Bronchial epithelial cell (primary cell): ENCODE measurements around the gene RHOT2. TPM values are rescaled to one million over a fixed set of nuclear protein-coding genes. Genes with fewer than 3 reads are reported as not detected.

ENCODE experiments used
- DNase-seq: peaks from one replicate; pipeline ENCODE4 v3.0.0-alpha.2; 2010; ENCODE audit warnings: low read depth
- FAIRE-seq: peaks from 2 replicates; lab custom pipeline; 2011; peaks lifted over from hg19 to GRCh38; lab: Jason Lieb, UNC
- H3K27me3 ChIP-seq: 2 replicates; pipeline ENCODE4 v1.5.1; 2011; ENCODE audit warnings: low read length; ENCODE audit not compliant: control insufficient read depth, insufficient read depth
- H3K36me3 ChIP-seq: 2 replicates; pipeline ENCODE4 v1.5.1; 2011; ENCODE audit warnings: low read length; ENCODE audit not compliant: control insufficient read depth, insufficient read depth
- H3K4me3 ChIP-seq: 2 replicates; pipeline ENCODE4 v1.5.1; 2011; ENCODE audit warnings: mild to moderate bottlenecking, low read depth, low read length, control low read depth
- total RNA-seq: library from RNA; depleted of rRNA; stranded (reverse); fragments of >200 nt; gene quantifications from 2 replicates; pipeline ENCODE4 v1.2.1, GENCODE V29; 2014
- TF ChIP-seq, protein P1 (sequence below): IDR thresholded peaks from 2 replicates; pipeline ENCODE4 v1.5.1; 2011; ENCODE audit warnings: mild to moderate bottlenecking, moderate library complexity, low read length, control low read depth, inconsistent platforms; ENCODE audit not compliant: insufficient read depth, severe bottlenecking

Gene RHOT2
- total RNA-seq, 1 donor from 2014 or later, result 44.5 TPM

DNA sequence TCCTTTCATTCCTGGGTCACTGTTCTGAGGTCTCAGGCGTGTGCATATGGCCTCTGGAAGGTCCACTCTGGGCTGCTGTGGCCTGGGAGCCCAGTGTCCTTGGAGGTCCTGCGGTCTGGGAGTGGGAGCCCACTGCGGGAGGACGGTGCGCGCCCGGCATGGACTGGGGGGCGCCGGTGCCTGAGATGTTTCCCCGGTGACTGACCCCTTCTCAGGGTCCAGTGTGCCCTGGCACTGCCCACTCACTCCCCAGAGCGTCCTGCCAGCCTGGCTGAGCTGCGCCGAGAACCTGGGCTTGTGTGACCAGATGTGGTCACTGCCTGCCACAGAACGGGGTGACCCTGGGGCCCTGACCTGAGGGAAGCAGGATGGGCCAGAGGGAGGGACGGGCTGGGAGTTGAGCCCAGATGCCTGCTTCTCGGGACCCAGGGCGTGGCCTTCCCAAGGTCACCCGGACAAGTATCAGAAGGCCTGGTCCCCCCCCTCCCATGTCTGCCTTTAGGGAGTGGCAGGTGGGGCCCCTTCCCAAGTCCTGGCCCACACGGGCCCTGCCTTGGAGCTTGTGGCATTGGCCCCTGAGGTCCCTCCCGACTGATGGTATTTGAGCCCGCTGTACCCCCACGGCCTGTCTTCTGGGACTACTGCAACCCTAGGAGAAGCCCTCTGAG is 6.4 kb downstream of the RHOT2 start:
- H3K36me3 ChIP-seq, result peaks cover 31% of the 10 kb centered on the region
- FAIRE-seq (no peak), DNase-seq (no peak)
- H3K27me3 ChIP-seq, result no peaks in the 10 kb centered on the region
- TF ChIP-seq, protein P1, sequence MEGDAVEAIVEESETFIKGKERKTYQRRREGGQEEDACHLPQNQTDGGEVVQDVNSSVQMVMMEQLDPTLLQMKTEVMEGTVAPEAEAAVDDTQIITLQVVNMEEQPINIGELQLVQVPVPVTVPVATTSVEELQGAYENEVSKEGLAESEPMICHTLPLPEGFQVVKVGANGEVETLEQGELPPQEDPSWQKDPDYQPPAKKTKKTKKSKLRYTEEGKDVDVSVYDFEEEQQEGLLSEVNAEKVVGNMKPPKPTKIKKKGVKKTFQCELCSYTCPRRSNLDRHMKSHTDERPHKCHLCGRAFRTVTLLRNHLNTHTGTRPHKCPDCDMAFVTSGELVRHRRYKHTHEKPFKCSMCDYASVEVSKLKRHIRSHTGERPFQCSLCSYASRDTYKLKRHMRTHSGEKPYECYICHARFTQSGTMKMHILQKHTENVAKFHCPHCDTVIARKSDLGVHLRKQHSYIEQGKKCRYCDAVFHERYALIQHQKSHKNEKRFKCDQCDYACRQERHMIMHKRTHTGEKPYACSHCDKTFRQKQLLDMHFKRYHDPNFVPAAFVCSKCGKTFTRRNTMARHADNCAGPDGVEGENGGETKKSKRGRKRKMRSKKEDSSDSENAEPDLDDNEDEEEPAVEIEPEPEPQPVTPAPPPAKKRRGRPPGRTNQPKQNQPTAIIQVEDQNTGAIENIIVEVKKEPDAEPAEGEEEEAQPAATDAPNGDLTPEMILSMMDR, result no peak
- no peak overlapping the region for H3K4me3 ChIP-seq

DNA sequence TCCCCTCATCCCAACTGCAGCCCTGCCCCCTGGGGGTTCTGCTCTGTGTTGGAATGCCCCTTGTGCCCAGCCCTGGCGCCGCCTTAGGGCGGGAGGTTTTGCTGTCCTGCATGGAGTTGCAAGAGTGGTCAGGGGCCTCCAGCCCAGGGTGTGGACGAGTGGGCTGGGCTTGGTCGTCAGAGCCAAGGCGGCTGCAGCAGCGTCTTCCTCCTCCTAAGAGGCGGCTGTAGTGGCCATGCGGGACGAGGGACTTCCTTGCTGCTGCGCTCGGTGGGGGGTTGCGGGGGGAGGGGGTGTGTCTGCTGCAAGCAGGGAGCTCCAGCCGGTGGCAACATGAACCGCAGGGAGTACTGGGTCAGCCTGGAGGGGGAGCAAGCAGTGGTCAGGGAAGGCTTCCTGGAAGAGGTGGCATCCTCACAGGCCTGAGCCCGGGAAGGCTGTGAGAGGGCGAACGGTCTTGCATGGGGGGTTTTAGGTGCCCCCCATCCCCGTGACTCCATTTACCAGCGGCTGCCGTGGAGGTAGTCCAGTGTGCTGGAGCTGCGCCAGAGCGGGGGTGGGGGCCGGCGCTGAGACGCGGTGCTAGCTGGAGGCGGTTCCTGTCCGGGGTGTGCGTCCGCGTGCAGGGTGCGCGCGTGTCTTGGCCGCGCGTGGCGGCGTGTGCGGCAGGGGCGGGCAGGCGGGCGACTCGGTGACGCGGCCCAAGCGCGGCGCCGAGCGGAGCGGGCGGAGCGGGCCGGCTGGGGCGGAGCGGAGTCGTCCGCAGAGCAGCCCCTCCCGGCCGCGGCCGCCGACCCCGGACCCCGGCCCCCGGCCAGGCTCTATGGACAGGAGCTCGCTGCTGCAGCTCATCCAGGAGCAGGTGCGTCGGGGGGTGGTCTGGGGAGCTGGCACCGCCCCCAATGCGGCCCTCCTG is 7.3 kb downstream of the RHOT2 start, which contains the start of gene RHBDL1:
RHBDL1 (plus strand) TSS at position 704 of the 916 bp plus-strand sequence; CDS start at position 824, 120 bp downstream.
- peak within 1 kb of the TSS; percentile 30 for H3K4me3 ChIP-seq
- DNase-seq (no peak), FAIRE-seq (no peak)
- TF ChIP-seq, protein P1, result no peak
- H3K36me3 ChIP-seq, result peaks cover 24% of the 10 kb centered on the region
- no peaks in the 10 kb centered on the region for H3K27me3 ChIP-seq

DNA sequence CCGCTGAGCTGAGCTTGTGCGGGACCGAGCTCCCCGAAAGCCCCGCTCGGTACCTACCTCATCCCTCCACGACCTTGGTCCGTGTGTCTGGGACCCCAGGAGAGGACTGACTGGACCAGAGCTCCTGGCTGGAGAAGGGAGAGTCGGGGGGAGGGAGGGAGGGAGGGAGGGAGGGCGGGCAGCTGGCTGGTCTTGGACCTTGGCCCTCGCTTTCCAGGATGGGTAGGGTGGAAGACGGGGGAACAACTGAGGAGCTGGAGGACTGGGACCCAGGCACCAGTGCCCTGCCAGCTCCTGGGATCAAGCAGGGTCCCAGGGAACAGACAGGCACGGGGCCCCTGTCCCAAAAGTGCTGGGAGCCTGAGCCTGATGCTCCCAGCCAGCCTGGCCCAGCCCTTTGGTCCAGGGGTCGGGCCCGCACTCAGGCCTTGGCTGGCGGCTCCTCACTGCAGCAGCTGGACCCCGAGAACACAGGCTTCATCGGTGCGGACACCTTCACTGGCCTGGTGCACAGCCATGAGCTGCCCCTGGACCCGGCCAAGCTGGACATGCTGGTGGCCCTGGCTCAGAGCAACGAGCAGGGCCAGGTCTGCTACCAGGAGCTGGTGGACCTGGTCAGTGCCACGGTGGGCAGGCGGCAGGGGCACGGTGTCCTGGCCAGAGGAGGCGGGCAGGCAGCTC is 8.1 kb downstream of the RHOT2 start:
- no peaks in the 10 kb centered on the region for H3K27me3 ChIP-seq
- FAIRE-seq, result no peak
- peak overlapping the region; percentile 30 for H3K4me3 ChIP-seq
- TF ChIP-seq, protein P1, result no peak
- no peak for DNase-seq
- H3K36me3 ChIP-seq, result peaks cover 19% of the 10 kb centered on the region

DNA sequence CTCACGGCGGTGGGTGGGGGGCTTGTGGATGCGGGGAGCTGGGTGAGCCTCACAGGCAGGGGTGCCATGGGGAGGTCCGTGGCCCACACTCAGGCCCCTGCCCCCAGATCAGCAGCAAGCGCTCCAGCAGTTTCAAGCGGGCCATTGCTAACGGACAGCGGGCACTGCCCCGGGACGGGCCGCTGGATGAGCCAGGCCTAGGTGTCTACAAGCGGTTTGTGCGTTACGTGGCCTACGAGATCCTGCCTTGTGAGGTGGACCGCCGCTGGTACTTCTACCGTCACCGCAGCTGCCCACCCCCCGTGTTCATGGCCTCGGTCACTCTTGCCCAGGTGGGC is 8.6 kb downstream of the RHOT2 start:
- H3K4me3 ChIP-seq, result peak overlapping the region; percentile 14
- H3K36me3 ChIP-seq, result peaks cover 21% of the 10 kb centered on the region
- TF ChIP-seq, protein P1, result no peak
- no peaks in the 10 kb centered on the region for H3K27me3 ChIP-seq
- DNase-seq (no peak), FAIRE-seq (no peak)

DNA sequence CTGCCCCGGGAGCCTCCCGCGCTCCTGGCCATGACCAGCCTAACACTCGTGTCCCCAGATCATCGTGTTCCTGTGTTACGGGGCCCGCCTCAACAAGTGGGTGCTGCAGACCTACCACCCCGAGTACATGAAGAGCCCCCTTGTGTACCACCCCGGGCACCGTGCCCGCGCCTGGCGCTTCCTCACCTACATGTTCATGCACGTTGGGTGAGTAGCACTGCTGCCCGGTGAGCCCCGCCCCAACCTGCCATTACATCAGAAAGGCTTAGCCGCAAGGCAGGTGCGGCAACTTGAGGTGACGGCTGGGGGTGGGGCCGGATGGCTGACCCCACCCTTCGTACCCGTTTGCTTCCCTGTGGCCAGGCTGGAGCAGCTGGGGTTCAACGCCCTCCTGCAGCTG is 9.0 kb downstream of the RHOT2 start:
- peak; percentile 92 for DNase-seq
- H3K4me3 ChIP-seq, result peak overlapping the region; percentile 42

More for the DNA sequence above, 9.0 kb downstream of the RHOT2 start:
- TF ChIP-seq, protein P1, result no peak
- peaks cover 24% of the 10 kb centered on the region for H3K36me3 ChIP-seq
- FAIRE-seq, result peak; percentile 62
- H3K27me3 ChIP-seq, result no peaks in the 10 kb centered on the region
